ENCODE measurements around the gene NISCH.

NISCH gene

GRCh38 chr3:52472239-52473000, 17.0 kb downstream of the NISCH start:
- DNase-seq, result peak; percentile 49 to 62

- DNase-seq, result peak in 1 of 2 donors; percentile 27
Observed at GRCh38 chr3:52473026-52473425, 17.6 kb downstream of the NISCH start.

- no peak for DNase-seq
Observed at GRCh38 chr3:52477076-52477795, 21.8 kb downstream of the NISCH start.

- DNase-seq, result peak in 1 of 2 donors; percentile 62
Observed at GRCh38 chr3:52477796-52478095, 22.3 kb downstream of the NISCH start.

- DNase-seq, result no peak
Observed at GRCh38 chr3:52479037-52479876, 23.9 kb downstream of the NISCH start.

GRCh38 chr3:52479877-52480575, 24.6 kb downstream of the NISCH start:
- DNase-seq, result peak in 1 of 2 donors; percentile 30

- DNase-seq, result no peak
Observed at GRCh38 chr3:52480768-52481715, 25.6 kb downstream of the NISCH start.

GRCh38 chr3:52481819-52482521, 26.6 kb downstream of the NISCH start:
- no peak for DNase-seq

- no peak for DNase-seq
Observed at GRCh38 chr3:52483081-52483480, 27.7 kb downstream of the NISCH start.

- DNase-seq, result no peak
Observed at GRCh38 chr3:52483577-52484381, 28.4 kb downstream of the NISCH start.

- DNase-seq, result no peak
Observed at GRCh38 chr3:52484680-52485461, 29.5 kb downstream of the NISCH start.

- DNase-seq, result no peak
Observed at GRCh38 chr3:52487050-52487787, 31.8 kb downstream of the NISCH start.

- DNase-seq, result no peak
Observed at GRCh38 chr3:52487788-52488691, 32.6 kb downstream of the NISCH start.

GRCh38 chr3:52488746-52489145, 33.3 kb downstream of the NISCH start:
- no peak for DNase-seq

GRCh38 chr3:52489453-52489852, 34.0 kb downstream of the NISCH start:
- DNase-seq, result no peak

GRCh38 chr3:52490035-52490938, 34.9 kb downstream of the NISCH start:
- DNase-seq, result no peak

Data from inflammatory macrophage (primary cell).